MCF 10A (cell line): ENCODE measurements around the gene MLKL. TPM values are rescaled to one million over a fixed set of nuclear protein-coding genes. Genes with fewer than 3 reads are reported as not detected.

ENCODE experiments used
- BruUV-seq: library from RNA; stranded (reverse); fragments of 400-500 nt; replicated peaks from 2 replicates; lab custom pipeline; 2021; lab: Mats Ljungman, UMichigan
- CTCF ChIA-PET: fragments of 300-600 bp; sonication (Branson Sonifier 250); formaldehyde crosslinking; extraction: SDS; loops from one replicate; lab custom pipeline; 2021; ENCODE audit warnings: antibody characterized with exemption, inconsistent platforms; lab: Yijun Ruan, JAX
- POLR2A ChIA-PET: fragments of 300-600, 350-650 bp; sonication (Branson Sonifier 250); formaldehyde crosslinking; extraction: SDS; loops from one replicate; lab custom pipeline; 2020; ENCODE audit warnings: antibody characterized with exemption, inconsistent platforms; lab: Yijun Ruan, JAX
- DNase-seq: peaks from one replicate; pipeline ENCODE4 v3.0.0-alpha.2; 2018; ENCODE audit not compliant: unreplicated experiment
- H3K27ac Mint-ChIP-seq: one replicate; pipeline ENCODE4 v1.8.0; 2022; ENCODE audit warnings: mild to moderate bottlenecking, low read depth, mixed read lengths; ENCODE audit not compliant: unreplicated experiment
- H3K27me3 Mint-ChIP-seq: one replicate; pipeline ENCODE4 v1.8.0; 2022; ENCODE audit warnings: mixed read lengths; ENCODE audit not compliant: insufficient read depth, unreplicated experiment
- H3K36me3 Mint-ChIP-seq: one replicate; pipeline ENCODE4 v1.8.0; 2022; ENCODE audit warnings: mild to moderate bottlenecking, moderate library complexity, mixed read lengths; ENCODE audit not compliant: insufficient read depth, unreplicated experiment
- H3K4me1 Mint-ChIP-seq: one replicate; pipeline ENCODE4 v1.8.0; 2022; ENCODE audit warnings: mixed read lengths; ENCODE audit not compliant: insufficient read depth, unreplicated experiment
- H3K4me3 Mint-ChIP-seq: one replicate; pipeline ENCODE4 v1.8.0; 2022; ENCODE audit warnings: mild to moderate bottlenecking, moderate library complexity, mixed read lengths; ENCODE audit not compliant: unreplicated experiment
- H3K9me3 Mint-ChIP-seq: one replicate; pipeline ENCODE4 v1.8.0; 2022; ENCODE audit warnings: mixed read lengths; ENCODE audit not compliant: unreplicated experiment
- intact Hi-C: fragments of 100-400 bp; cut with micrococcal nuclease; formaldehyde crosslinking; loops from 2 replicates; pipeline ENCODE4 v1.14.1; 2022
- total RNA-seq: library from RNA; stranded (reverse); gene quantifications from 2 replicates; pipeline ENCODE4 v1.2.3, GENCODE V29; 2022
- TF ChIP-seq, protein P1 (sequence below): fragments of 200-600 bp; IDR thresholded peaks from one replicate; pipeline ENCODE4 v1.8.0; 2022; ENCODE audit warnings: antibody characterized with exemption, mild to moderate bottlenecking; ENCODE audit not compliant: unreplicated experiment

The MLKL gene
- total RNA-seq, 1 experiment from 2014 or later, result 14.2 TPM

DNA sequence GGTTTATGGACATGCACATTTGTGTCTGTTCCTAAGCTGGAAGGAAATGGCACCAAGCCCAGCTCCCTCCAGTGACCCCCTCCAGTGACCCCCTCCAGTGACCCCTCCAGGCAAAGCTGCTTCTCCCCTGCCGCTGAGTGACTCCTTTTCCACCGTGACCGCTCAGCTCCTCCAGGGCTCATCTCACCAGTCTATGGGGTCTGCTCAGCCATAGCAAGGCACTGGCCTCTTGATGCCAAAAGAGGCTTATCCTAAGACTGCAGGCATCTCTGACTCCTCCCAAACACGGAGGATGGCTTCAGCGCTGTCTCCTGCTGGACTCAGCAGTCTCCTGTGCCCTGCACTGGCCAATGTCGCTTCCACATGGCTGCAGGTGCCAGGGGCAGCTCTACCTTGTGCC, 38.6 kb upstream of the MLKL start:
- CTCF ChIA-PET, result interaction anchor here (0.5 to 2.2 kb wide), 7 partner anchors 13 to 190 kb away, joined by 3 to 16 read pairs (median 5); no protein-coding TSS in a partner anchor
- H3K36me3 Mint-ChIP-seq, result peaks cover 10% of the 10 kb centered on the region
- H3K27ac Mint-ChIP-seq, result peak overlapping the region; percentile 55

DNA sequence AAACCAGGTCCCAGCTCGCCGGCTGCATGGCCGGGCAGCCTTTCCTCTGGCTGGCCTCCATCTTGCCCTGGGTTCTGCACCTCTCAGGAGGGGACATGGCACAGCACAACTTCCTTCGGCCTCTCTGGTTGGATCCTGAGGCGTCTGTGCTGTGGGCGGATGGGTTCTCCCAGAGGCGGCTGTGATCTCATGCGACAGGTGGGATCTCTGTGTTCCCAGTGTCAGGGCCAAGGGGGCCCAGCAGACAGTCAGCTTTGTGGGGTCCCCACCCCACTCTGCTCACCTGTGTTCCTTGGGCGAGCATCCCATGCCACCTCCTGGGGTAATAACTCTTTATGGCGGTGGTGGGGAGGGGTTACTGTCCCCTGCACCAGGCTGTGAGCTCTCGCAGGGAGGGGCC, 38.2 kb upstream of the MLKL start:
- Mint-ChIP-seq H3K36me3 (peaks cover 10% of the 10 kb centered on the region), H3K27ac (no peak overlapping the region), H3K27me3 (no peaks in the 10 kb centered on the region), H3K4me1 (peaks cover 44% of the 10 kb centered on the region), H3K4me3 (no peak overlapping the region), H3K9me3 (no peaks in the 10 kb centered on the region)
- ChIA-PET CTCF (interaction anchor here (0.5 to 2.2 kb wide), 8 partner anchors 12 to 190 kb away, joined by 3 to 16 read pairs (median 4); partner anchors contain the start of gene FA2H), POLR2A (interaction anchor here (0.8 to 0.9 kb wide), 2 partner anchors 9 to 16 kb away, joined by 4 read pairs; no protein-coding TSS in a partner anchor)
- intact Hi-C loops, result no loop called here
- TF ChIP-seq, protein P1, sequence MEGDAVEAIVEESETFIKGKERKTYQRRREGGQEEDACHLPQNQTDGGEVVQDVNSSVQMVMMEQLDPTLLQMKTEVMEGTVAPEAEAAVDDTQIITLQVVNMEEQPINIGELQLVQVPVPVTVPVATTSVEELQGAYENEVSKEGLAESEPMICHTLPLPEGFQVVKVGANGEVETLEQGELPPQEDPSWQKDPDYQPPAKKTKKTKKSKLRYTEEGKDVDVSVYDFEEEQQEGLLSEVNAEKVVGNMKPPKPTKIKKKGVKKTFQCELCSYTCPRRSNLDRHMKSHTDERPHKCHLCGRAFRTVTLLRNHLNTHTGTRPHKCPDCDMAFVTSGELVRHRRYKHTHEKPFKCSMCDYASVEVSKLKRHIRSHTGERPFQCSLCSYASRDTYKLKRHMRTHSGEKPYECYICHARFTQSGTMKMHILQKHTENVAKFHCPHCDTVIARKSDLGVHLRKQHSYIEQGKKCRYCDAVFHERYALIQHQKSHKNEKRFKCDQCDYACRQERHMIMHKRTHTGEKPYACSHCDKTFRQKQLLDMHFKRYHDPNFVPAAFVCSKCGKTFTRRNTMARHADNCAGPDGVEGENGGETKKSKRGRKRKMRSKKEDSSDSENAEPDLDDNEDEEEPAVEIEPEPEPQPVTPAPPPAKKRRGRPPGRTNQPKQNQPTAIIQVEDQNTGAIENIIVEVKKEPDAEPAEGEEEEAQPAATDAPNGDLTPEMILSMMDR, result no peak
- BruUV-seq, result no TSS peak
- DNase-seq, result no peak

More for the DNA sequence above, 38.6 kb upstream of the MLKL start:
- Mint-ChIP-seq H3K9me3 (no peaks in the 10 kb centered on the region), H3K4me1 (peaks cover 48% of the 10 kb centered on the region), H3K27me3 (no peaks in the 10 kb centered on the region), H3K4me3 (no peak overlapping the region)
- intact Hi-C loops, result no loop called here
- BruUV-seq, result no TSS peak
- TF ChIP-seq, protein P1, result no peak
- DNase-seq, result no peak
- POLR2A ChIA-PET, result no interaction called here

DNA sequence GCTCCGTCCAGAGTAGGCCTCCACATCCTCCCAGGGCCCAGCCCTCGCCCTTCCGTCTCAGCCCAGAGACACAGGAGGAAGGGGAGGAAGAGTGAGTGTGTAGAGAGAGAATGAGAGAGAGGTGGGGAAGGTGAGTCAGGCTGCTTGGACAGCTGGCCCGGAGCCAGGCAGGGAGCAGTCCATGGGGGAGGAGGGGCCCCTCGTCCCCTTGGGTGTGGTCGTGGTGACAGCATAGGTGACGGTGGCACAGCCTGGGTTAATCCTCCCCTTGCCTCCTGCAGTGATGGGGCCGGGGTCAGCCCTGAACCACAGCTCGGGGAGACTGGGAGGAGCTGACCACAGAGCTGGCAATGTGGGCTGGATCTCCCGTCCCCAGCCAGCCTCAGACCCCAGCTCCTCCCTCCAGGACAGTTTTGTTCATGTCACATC, 37.5 kb upstream of the MLKL start:
- POLR2A ChIA-PET, result interaction anchor here (0.8 to 0.9 kb wide), 2 partner anchors 8 to 15 kb away, joined by 4 read pairs; no protein-coding TSS in a partner anchor
- Mint-ChIP-seq H3K4me1 (peaks cover 37% of the 10 kb centered on the region), H3K27me3 (no peaks in the 10 kb centered on the region), H3K36me3 (peaks cover 10% of the 10 kb centered on the region), H3K4me3 (no peak overlapping the region), H3K9me3 (no peaks in the 10 kb centered on the region), H3K27ac (no peak overlapping the region)
- BruUV-seq, result no TSS peak
- CTCF ChIA-PET, result interaction anchor here (0.6 to 2.2 kb wide), 6 partner anchors 13 to 428 kb away, joined by 3 to 16 read pairs (median 5); partner anchors contain the start of gene FA2H
- intact Hi-C loops, result no loop called here
- TF ChIP-seq, protein P1, result no peak
- DNase-seq, result peak; percentile 49

DNA sequence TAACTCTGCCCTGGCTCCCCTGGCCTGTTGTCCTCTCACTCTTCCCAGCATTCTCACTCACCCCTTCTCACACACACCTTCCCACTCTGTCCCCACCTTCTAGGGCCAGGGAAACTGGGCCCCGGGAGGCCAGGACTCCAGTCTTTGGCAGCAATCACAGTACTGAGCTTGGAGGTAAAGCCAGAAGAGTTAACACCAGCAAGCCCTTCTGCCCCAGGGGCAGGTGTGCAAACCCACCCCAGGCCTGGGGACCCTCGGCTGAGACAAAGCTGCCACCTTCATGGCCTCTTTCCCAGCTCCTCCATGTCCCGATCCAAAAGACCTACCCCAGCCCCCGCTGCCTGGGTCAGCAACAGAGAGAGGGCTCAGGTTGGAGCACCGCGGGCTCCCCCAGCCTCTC, 36.9 kb upstream of the MLKL start:
- no peaks in the 10 kb centered on the region for H3K9me3 Mint-ChIP-seq
- TF ChIP-seq, protein P1, result no peak
- H3K36me3 Mint-ChIP-seq, result peaks cover 10% of the 10 kb centered on the region
- intact Hi-C loops, result no loop called here
- H3K4me3 Mint-ChIP-seq, result no peak overlapping the region
- H3K27me3 Mint-ChIP-seq, result no peaks in the 10 kb centered on the region
- CTCF ChIA-PET, result interaction anchor here (0.6 to 2.2 kb wide), 4 partner anchors 13 to 427 kb away, joined by 3 to 16 read pairs (median 8); no protein-coding TSS in a partner anchor
- no TSS peak for BruUV-seq
- H3K4me1 Mint-ChIP-seq, result peaks cover 33% of the 10 kb centered on the region
- POLR2A ChIA-PET, result no interaction called here
- DNase-seq, result no peak
- H3K27ac Mint-ChIP-seq, result no peak overlapping the region
